HG02943 (cell line): ENCODE measurements around the gene NDUFA8.

Experiments used
- ATAC-seq: cut with Tn5 transposase; IDR thresholded peaks from one replicate; pipeline ENCODE4 v1.9.1; 2021; ENCODE audit warnings: mild to moderate bottlenecking, low read depth, moderate library complexity; ENCODE audit not compliant: unreplicated experiment

NDUFA8 gene

DNA sequence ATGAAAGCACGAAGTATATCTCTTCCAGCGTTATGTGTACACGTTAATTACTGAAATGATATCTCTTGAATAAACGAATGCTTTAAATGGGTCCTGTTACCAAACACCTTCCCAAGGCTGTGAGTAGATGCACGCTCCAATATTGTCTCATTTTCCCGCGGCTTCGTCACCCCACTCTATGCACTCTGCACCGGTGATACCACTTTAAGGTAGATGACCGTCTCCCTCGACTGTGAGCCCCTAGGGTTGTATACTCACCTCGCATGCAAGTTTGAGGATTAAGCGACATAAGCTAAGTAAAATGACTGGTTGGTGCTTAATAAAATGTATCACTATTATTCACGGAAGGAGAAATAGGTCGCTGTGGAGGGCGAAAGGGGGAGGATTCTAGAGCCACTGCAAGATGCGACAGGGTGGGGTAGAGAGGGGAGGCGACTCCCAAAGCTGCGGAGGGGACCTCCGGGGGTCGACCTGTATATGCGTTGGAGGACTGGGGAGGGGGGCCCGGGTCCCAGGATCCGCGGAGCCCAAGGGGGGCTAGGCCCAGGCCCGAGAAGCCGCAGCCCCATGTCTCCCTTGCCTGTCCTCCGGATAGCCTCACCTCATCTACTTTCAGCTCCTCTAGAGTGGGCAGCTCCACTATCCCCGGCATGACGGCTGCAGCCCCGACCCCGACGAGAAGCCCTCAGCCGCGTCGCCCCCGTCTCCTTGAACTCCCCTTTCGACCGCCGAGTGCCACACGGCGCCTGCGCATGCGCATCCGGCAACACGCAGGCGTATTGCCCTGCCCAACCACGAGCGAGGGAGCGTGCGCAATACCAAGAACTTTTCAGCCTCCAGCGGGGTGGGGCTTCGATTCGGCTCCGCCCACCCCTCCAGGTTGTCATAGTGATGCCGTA lies at the start of gene NDUFA8, which contains the start of gene MORN5:
Gene NDUFA8, minus strand, starts transcription at position 754 of the 899 bp plus-strand sequence. Its CDS starts 102 bp downstream, at position 652.
Gene MORN5, plus strand, starts transcription at position 883 of the 899 bp plus-strand sequence. CDS start 65 bp downstream, outside the sequence.
- ATAC-seq: peak; percentile 92

DNA sequence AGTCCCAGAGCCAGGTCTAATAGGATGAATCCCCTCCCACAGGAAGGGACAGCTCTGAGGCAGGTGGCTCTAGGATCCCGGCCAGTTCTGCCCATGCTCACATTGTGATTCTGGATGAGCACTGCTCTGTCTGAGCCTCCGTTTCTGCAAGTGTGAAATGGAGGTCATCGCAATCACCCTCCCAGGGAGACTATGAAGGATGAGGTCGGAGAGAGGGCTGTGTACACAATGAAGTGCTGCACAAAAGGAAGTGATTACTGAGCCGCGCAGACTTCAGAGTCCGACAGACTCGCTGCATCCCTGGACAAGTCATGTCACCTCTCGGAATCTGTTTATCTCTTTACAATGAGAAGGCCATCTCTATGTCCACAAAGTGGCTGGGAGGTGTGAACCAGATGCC lies 47.5 kb upstream of the NDUFA8 start:
- no peak for ATAC-seq

DNA sequence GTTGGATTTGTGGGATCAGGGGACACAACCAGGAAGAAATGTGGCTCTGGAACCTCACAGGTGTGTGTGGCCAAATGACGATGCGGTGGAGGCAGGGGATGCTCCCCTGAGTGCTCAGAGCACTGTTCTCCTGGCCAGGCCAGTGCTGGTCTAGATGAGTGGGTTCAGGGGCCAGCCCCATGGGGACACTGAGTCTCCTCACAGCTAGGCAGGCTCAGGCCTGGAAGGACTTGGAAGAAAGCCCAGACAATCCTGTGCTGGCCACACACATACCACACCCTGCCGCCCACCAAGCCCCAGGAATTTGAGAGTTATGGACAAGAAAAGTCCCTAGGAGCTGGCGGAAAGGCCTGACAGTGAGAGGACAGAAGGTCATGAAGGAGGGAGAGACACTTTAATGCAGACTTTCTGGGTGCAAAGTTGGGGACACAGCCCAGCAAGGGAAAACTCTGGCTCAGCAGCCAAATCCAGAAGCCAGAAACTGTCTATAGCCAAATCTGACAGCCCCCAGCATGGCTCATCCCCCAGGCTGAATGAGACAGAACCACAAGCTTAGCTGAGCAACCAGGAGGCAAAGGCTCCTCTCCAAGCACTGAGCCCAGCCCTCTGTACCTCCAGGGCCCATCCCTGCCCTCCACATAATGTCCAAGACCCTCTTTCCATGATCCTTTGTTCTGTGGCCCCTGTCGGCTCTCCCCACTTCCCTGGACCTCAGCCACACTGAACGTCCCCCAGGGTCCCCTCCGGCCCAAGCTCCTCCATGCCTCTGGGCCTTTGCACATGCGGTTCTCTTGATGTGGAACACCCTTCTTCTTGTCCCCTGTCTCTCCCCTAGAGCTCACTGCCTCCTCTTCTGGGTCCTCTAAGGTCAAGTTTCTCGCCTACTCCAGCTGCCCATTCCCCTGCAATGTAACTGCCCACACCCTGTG lies 46.8 kb upstream of the NDUFA8 start:
- ATAC-seq: no peak

DNA sequence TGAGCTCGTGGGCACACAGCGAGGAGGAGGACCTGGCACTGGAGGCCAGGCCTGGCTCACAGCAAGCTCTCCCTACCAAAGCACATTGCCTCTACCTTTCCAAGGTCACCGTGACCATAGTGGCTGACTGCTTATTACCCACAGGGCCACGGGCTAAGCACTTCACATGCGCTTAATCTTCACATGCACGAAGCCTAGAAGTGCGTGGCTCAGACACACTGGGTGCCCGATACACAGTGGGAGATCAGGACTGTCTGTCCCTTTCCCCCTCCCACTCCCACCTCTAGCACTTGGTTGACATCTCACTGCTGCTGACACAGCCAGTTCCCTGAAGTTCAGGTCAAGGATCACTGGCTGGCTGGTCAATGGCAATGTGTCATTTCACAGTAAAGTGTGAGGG lies 45.6 kb upstream of the NDUFA8 start:
- no peak for ATAC-seq

DNA sequence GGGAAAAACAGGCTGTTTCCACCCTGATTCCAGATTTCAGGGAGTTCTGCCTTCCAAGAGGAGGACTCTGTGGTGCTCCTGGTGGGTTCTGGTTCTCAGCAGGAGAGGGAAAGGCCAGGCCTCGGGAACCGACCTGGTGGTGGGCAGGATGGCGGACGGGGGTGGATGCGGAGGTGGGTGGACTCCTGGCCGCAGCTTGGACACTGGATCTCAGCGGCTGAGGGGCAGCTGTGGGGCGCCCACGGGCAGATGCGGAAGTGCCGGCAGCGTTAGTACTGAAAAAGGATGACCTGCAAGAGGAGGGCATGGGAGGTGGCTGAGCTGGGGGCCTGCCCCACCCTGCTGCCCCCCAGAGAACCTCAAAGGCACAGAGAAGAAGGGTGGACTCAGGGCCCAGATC lies 44.9 kb upstream of the NDUFA8 start:
- no peak for ATAC-seq

DNA sequence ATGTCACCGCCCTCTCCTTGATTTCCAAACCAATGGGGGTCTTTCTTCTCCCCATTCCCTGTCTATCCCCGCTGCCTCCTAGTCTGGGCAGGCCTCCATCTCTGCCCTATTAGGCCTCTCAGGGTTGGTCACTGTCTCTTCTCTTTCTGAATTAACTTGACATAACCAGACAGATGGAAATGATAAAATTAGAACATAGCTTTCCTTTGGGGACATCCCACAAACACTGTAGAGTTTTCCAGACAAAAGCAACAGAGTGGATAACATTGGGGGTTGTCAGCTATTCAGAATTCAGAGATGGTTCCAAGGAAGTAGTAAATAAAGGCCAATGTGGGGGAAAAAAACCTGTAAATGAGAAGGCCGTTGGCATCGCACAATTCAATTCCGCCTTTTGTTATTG lies 44.5 kb upstream of the NDUFA8 start:
- no peak for ATAC-seq

DNA sequence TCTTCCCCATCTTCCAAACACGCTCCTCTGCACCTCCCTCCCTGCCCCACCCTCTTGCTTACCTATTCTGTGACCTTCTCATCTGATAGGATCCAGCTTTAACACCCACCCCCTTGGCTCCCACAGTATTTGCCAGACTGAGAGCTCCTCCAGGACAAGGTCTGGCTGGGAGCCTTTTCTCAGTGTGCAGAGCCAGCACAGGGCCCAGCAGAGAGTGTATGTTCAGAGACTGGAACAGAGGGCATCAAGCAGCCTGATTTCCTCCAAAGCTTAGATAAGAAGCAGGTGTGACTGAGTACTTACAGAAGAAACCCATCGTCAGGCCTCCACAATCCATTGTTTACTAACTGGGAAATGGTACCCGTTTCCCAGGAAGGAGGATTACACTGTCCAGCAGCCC lies 42.5 kb upstream of the NDUFA8 start:
- no peak for ATAC-seq

DNA sequence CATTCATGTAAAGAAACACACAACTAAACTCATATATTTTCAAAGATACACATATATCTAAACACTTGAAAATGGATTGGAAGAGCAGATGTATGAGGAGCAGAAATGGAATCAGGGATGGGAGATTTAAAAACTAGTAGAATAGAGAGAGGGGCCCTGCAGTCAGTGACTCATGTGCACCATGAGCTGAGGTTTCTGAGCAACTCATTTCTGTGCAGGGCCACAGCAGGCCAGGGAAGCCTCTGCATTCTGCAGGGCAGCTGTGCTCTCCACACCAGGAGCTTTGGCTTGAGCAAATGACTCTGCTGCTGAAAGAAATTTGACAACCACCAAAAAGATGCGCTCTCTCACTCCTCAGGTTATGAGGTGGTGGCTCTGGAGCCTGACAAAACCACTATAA lies 42.1 kb upstream of the NDUFA8 start:
- ATAC-seq: no peak

DNA sequence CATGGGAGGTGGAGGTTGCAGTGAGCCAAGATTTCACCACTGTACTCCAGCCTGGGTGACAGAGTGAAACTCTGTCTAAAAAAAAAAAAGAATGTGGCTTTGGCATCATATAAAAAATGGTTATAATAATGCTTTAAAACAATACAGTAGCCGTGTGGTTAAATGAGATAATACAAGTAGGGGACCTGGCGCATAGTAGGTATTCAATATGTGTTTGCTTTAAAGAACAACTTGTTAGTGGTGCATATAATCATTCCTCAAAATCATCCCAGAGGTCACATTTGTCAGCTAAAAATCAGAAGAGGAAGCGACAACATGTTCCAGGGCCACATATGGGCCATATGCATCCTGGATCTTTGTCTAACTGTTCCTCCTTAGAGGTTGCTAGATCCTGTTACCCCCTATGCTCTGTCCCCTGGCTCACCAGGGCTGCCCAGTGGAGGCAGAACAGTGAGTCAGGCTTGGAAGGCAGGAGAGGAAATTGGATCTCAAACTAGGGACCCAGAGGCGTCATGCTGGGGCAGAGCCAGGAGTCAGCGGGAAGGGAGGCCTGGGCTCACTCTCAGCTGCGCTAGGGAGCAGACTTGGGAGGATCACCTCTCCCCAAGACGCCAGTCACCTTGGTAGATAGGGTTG lies 41.5 kb upstream of the NDUFA8 start:
- ATAC-seq: no peak

DNA sequence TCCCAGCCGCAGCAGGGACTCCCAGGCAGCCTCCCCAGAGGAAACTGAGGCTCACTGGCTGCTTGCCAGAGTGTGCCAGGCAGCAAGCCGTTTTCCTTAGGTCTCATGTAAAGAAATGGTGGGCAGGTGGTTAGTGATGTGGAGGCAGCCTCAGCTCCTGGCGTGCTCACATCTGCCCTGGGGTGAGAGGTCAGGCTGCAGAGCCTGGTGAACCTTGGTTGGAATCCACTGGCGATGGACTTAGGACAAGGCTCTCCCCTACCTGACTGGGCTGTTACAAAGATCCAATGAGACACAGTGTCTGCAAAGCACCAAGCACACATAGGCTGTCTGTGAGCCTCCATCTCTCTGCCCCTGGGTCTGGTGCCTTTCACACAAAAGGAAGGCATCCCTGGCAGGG lies 38.3 kb upstream of the NDUFA8 start:
- no peak for ATAC-seq

DNA sequence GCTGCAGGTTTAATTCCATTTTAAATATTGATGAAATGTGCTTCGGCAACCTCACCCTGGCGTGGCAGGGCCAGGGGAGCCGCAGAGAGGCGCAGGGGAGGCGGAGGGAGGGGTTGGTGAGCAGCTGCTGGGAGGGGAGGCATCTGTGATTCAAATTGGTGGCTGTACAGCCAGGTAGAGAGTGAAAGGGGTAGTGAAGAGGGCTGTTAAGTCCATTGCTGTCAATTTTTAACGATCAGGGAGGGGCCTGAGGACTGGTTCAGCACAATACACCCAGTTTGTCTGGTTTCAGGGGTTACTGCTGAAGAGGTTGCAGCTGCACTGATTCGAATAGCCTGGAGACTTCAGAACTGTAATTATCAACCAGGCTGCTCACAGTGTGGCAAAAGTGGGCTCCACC lies 37.8 kb upstream of the NDUFA8 start:
- no peak for ATAC-seq

DNA sequence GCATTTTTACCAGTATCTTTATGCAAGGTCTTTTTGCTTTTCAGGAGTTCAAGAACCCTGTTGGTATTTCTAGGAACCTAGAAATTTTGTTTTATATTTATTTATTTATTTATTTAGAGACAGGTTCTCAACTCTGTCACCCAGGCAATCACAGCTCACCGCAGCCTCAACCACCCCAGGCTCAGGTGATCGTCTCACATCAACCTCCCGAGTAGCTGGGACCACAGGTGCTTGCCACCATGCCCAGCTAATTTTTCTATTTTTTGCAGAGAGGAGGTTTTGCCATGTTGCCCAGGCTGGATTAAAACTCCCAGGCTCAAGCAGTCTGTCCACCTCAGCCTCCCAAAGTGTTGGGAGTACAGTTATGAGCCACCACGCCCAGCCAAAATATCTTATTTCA lies 36.3 kb upstream of the NDUFA8 start:
- no peak for ATAC-seq

DNA sequence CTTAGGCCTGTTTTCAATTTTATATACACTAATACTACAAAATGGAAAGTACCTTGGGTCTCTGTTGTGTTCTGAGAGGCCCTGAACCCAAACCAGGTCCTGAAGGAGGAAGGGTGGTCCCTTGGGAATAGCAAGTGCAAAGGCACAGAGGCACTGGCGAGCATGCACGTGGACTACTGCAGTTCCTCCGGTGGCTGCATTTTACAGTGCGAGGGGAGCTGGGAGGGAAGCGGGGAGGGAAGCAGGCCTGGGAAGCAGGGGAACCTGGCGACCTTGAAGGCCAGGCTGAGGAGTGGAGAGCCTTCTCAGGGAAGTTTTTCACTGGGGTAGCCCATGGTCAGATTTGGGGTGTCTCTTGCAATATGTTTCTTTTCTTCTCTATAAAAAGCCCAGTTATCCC lies 34.1 kb upstream of the NDUFA8 start:
- no peak for ATAC-seq

DNA sequence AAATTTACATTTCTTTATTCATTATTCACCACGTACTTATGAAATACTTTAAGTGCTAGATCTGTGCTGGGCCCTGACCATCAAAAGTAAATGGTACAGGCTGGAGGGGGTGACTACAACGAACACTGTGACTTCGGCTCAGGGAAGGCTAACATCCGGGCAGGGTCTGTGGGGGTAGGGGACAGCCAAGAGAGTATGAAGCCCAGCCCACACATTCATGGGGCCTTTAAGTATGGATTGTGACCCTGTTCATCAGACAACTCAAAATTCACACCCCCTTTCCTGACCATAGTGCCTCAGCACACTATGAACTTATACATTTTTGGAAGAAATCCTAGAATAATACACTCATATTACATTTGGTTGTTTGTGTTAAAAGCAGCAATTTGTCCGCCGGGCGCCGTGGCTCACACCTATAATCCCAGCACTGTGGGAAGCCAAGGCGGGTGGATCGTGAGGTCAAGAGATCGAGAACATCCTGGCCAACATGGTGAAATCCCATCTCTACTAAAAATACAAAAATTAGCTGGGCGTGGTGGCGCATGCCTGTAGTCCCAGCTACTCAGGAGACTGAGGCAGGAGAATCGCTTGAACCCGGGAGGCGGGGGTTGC lies 33.4 kb upstream of the NDUFA8 start:
- no peak for ATAC-seq

DNA sequence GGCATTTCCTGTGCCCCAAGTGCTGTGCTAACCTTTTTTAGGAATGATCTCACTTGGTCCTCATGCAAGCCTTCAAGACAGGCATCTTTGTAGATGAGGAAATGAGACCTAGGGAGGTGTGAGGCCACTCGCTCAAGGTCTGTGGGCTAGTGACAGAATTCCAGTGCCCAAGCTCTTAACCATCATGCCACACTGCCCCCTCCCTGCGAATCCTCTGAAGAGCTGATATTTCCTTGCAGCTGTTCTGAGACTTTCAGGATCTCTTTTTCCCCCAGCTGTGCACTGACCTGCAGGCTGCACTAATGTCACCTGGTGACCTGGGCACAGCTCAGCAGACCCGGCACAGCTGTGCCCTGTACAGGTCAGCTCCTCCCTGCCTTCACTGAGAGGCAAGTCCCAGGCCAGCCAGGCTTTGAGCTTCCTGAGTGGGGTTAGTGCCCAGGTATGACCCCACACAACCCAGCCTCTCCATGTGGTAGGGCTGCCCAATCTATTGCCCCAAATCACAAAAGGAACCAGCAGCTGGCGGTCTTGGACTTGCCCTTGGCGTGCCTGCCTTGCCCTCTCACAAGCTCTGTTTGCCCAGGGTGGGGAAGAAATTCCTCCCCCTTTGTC lies 32.8 kb upstream of the NDUFA8 start:
- ATAC-seq: no peak

DNA sequence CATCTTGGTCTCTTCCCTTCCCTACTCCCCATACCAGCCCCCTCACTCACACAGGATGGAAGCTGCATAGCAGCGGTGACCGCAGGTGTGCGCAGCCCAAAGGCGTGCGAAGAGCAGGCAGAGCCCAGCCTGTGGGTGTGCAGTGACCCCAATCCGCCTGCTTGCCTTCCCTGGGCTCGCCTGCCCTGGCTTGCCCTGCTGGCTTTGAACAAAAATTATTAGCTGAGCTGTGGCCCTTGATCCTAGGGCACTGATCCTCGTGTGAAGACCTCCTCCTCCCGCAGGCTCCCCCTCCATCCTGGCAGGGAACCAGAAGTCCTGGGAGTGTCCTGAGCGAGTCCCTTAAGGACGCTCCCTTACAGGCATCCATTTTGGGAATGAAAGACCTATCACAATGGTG lies 32.0 kb upstream of the NDUFA8 start:
- ATAC-seq: no peak

DNA sequence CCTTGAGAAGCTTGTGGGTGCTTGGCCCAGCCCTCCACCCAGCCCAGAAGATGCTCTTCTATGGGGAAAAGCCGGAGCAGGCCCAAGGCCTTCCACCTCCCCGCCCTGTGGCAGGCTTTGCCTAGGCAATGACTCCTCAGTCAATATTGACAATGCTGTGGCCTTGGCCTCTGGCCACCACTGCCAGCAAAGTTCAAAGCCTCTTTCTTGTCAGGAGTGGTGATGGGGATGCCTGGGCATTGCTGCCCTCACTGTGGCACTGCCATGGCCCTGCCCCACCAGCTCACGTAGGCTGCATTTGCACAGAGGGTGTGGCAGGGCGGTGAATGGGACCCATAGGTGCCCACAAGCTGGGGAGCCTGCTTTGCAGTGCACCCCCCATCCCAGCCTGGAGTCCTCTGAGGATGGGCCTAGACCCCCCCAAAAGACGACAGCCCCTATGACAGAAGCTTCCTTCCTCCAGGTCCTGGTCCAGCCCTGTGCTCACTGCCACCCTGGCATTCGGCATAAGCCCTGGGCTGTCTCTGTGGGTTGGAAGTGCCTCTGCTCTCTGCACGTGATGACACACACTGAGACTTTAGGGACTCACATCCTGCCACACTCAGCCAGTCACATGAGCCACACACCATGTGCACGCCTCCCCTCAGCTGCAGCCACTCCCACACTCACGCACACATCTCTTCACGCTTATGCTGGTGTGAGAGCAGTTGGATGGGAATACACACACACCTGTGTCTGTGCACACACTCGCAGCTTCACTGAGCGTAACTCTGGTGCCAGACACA lies 31.2 kb upstream of the NDUFA8 start:
- ATAC-seq: no peak

DNA sequence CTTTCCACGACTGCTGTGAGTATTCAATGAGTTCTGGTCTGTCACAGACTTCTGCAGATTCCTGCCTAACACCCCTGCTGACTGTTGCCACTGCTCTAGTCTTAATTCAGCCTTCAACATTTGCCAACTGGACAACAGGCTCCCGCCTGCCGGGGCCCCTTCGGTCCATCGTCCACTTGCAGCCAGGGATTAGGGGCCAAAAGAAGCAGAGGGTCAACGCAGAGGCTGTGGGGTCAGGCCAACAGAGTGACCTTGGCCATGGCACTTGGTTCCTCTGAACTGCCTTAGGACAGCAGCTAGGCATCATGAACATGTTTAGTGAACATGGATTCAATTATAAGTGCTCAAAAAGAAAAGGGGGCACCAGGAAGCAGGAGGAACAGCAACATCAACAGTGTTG lies 28.8 kb upstream of the NDUFA8 start:
- ATAC-seq: no peak

DNA sequence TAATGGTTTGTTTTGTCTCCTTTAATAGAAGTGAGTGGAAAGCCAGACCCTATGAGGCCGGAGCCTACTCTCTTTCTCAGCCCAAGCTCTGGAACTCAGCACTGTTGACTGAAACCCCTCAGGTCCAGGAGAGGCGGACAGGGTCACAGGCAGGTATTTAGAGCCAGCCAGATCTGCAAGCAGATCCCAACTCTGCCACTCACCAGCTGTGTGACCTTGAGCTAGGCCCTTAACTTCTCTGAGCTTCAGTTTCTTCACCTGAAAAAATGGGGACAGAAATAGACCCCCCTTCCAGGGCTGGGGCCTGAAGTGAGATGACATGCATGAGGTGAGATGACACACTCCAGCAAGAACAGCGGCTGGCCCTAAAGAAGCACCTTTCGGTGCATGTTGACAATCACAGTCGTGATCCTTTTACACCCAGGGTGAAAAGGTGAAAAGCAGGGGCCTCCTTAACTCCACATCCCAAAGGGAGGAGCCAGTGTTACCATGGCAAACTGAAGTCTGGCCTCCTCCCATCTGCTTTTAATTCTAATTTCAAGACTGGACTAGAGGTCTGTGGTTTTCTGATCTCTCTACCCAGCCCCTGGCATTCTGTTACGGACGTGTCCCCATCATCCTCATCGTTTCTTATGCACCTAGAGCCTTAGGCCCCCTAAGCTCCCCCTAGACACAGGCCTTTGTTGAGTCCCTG lies 27.3 kb upstream of the NDUFA8 start:
- ATAC-seq: no peak
